PFSK-1 (cell line): ENCODE data around the gene OR6T1.

Experiments used
- FOXP2 ChIP-seq: optimal IDR thresholded peaks from 2 replicates; pipeline ENCODE3; 2011; ENCODE audit warnings: borderline replicate concordance, control low read depth, inconsistent platforms; ENCODE audit not compliant: insufficient read depth; ENCODE audit errors: extremely low read length, extremely low read depth
- POLR2AphosphoS5 ChIP-seq: IDR thresholded peaks from 2 replicates; pipeline ENCODE4 v1.6.1; 2012; ENCODE audit warnings: low read depth, mild to moderate bottlenecking, control low read depth, low read length, moderate library complexity
- REST ChIP-seq, 2 experiments: IDR thresholded peaks; 2 replicates each; pipeline versions ENCODE4 v1.6.1 to v1.8.0; 2011 to 2012; ENCODE audit warnings: low read depth in 2 of 2, low read length in 2 of 2, control low read depth in 1 of 2, inconsistent platforms in 1 of 2, mild to moderate bottlenecking in 1 of 2, moderate library complexity in 1 of 2; ENCODE audit not compliant: insufficient read depth in 1 of 2
- SIN3A ChIP-seq: IDR thresholded peaks from 2 replicates; pipeline ENCODE4 v1.6.1; 2012; ENCODE audit warnings: mild to moderate bottlenecking, low read length, moderate library complexity, borderline replicate concordance; ENCODE audit not compliant: insufficient read depth
- TAF1 ChIP-seq: IDR thresholded peaks from 2 replicates; pipeline ENCODE4 v1.6.1; 2012; ENCODE audit warnings: low read length, control low read depth, borderline replicate concordance; ENCODE audit not compliant: insufficient read depth

OR6T1 gene

GRCh38 chr11:123899792-123900191, 43.8 kb downstream of the OR6T1 start:
- TF ChIP-seq TAF1 = no peak
- TF ChIP-seq FOXP2 = no peak
- TF ChIP-seq REST (IDR thresholded peaks at IDR 0.05; ENCODE audit: insufficient read depth in 1 of 2, low read depth in 2 of 2, low read length in 2 of 2) = no peak
- TF ChIP-seq SIN3A = no peak
- no peak for TF ChIP-seq POLR2AphosphoS5
